B cell (primary cell): Measurements from ENCODE around the gene DPYSL3. TPM values are rescaled to one million over a fixed set of nuclear protein-coding genes. Genes with fewer than 3 reads are reported as not detected.

ENCODE experiments used
- ATAC-seq: fragments of 200-7000 bp; cut with Tn5 transposase; one replicate; pipeline ENCODE4 v1.10.0; 2021; ENCODE audit warnings: low read depth, mild to moderate bottlenecking, moderate number of reproducible peaks, moderate library complexity
- CTCF ChIA-PET: fragments of 350-600 bp; sonication (Branson Sonifier 250); formaldehyde crosslinking; loops from one replicate; lab custom pipeline; 2021; ENCODE audit warnings: antibody characterized with exemption, inconsistent platforms; lab: Charles Lee
- POLR2A ChIA-PET: fragments of 350-600 bp; sonication (Branson Sonifier 250); formaldehyde crosslinking; loops from one replicate; lab custom pipeline; 2021; ENCODE audit warnings: antibody characterized with exemption; lab: Charles Lee
- DNase-seq: peaks from one replicate; pipeline ENCODE4 v3.0.0; 2013
- H2AFZ ChIP-seq: 2 replicates; pipeline ENCODE4 v1.6.1; 2012; ENCODE audit warnings: mild to moderate bottlenecking, low read depth, low read length; ENCODE audit not compliant: insufficient read depth, poor library complexity, severe bottlenecking
- H3K27ac ChIP-seq, 2 donors: 1 replicate in 1 of 2; 2 replicates in 1 of 2; pipeline ENCODE4 v1.5.1; 2012 to 2013; ENCODE audit warnings: low read length in 2 of 2, mild to moderate bottlenecking in 2 of 2, moderate library complexity in 1 of 2
- H3K27me3 ChIP-seq, 4 experiments: fragments of 200-600 bp in 1 of 4; sonication (generic) in 1 of 4; replicated peaks in 1 of 4; 1 replicate in 2 of 4; 2 replicates in 2 of 4; pipeline versions ENCODE4 v1.6.1 to v1.7.0; 2013 to 2016; ENCODE audit warnings: low read length in 3 of 4, mild to moderate bottlenecking in 2 of 4, mixed read lengths in 1 of 4, moderate library complexity in 1 of 4; ENCODE audit not compliant: insufficient read depth in 4 of 4, control insufficient read depth in 3 of 4; ENCODE audit errors: control extremely low read depth in 1 of 4
- H3K36me3 ChIP-seq, 2 experiments: replicated peaks in 1 of 2; 1 replicate in 1 of 2; 2 replicates in 1 of 2; pipeline versions ENCODE4 v1.6.1 to v1.7.1; 2013; ENCODE audit warnings: low read length in 1 of 2; ENCODE audit not compliant: insufficient read depth in 2 of 2, control insufficient read depth in 1 of 2; ENCODE audit errors: control extremely low read depth in 1 of 2, extremely low read depth in 1 of 2
- H3K4me1 ChIP-seq, 2 donors: fragments of 200-600 bp in 1 of 2; sonication (generic) in 1 of 2; 1 replicate in 1 of 2; 2 replicates in 1 of 2; pipeline versions ENCODE4 v1.5.1 to v1.6.1; 2013 to 2017; ENCODE audit warnings: low read length in 2 of 2; ENCODE audit not compliant: control insufficient read depth in 2 of 2, insufficient read depth in 2 of 2
- H3K4me2 ChIP-seq: replicated peaks from 2 replicates; pipeline ENCODE3; 2012; ENCODE audit warnings: mild to moderate bottlenecking, low read depth, low read length; ENCODE audit not compliant: poor library complexity, severe bottlenecking
- H3K4me3 ChIP-seq, 5 experiments: fragments of 200-600 bp in 1 of 5; sonication (generic) in 1 of 5; 1 replicate in 3 of 5; 2 replicates in 2 of 5; pipeline versions ENCODE4 v1.5.1 to v1.7.0; 2011 to 2016; ENCODE audit warnings: low read length in 4 of 5, mild to moderate bottlenecking in 4 of 5, low read depth in 2 of 5, control low read depth in 1 of 5, moderate library complexity in 1 of 5; ENCODE audit not compliant: insufficient read depth in 1 of 5; ENCODE audit errors: control extremely low read depth in 1 of 5, extremely low read depth in 1 of 5
- H3K79me2 ChIP-seq: fragments of 200-600 bp; sonication (generic); one replicate; pipeline ENCODE4 v1.6.0; 2016; ENCODE audit warnings: low read length; ENCODE audit not compliant: control insufficient read depth, insufficient read depth
- H3K9ac ChIP-seq: fragments of 200-600 bp; sonication (generic); 2 replicates; pipeline ENCODE4 v1.6.1; 2017; ENCODE audit warnings: mild to moderate bottlenecking, low read length, moderate library complexity
- H3K9me3 ChIP-seq, 3 donors: one replicate each; pipeline versions ENCODE4 v1.6.1 to v1.7.1; 2013; ENCODE audit warnings: low read length in 2 of 3; ENCODE audit not compliant: control insufficient read depth in 2 of 3, insufficient read depth in 1 of 3; ENCODE audit errors: control extremely low read depth in 1 of 3
- H4K20me1 ChIP-seq: 2 replicates; pipeline ENCODE4 v1.6.0; 2012; ENCODE audit warnings: mild to moderate bottlenecking, low read length; ENCODE audit not compliant: insufficient read depth, control insufficient read depth, poor library complexity, severe bottlenecking
- H3K27ac Mint-ChIP-seq: one replicate; pipeline ENCODE4 v1.8.0; 2021; ENCODE audit warnings: mixed read lengths
- H3K27me3 Mint-ChIP-seq: one replicate; pipeline ENCODE4 v1.8.0; 2021; ENCODE audit warnings: mixed read lengths
- H3K4me1 Mint-ChIP-seq: one replicate; pipeline ENCODE4 v1.8.0; 2021; ENCODE audit warnings: mixed read lengths
- H3K4me3 Mint-ChIP-seq: one replicate; pipeline ENCODE4 v1.8.0; 2021; ENCODE audit warnings: mixed read lengths
- H3K9me3 Mint-ChIP-seq: one replicate; pipeline ENCODE4 v1.8.0; 2022; ENCODE audit warnings: mixed read lengths; ENCODE audit not compliant: insufficient read depth
- CTCF ChIP-seq: fragments of 200-600 bp; IDR thresholded peaks from one replicate; pipeline ENCODE4 v1.8.0; 2022; ENCODE audit warnings: antibody characterized with exemption, mild to moderate bottlenecking
- EZH2 ChIP-seq: IDR thresholded peaks from 2 replicates; pipeline ENCODE4 v1.6.1; 2012; ENCODE audit warnings: borderline replicate concordance, low read depth, mild to moderate bottlenecking, moderate library complexity, low read length; ENCODE audit not compliant: insufficient read depth, poor library complexity, severe bottlenecking
- WGBS: methylation state at CpG from one replicate; pipeline ENCODE4 v1.1.5; 2013; ENCODE audit warnings: missing lambda C conversion rate; ENCODE audit not compliant: insufficient coverage; 5-methylcytosine and 5-hydroxymethylcytosine counted together
- intact Hi-C: fragments of 100-400 bp; cut with micrococcal nuclease; formaldehyde crosslinking; loops from one replicate; pipeline ENCODE4 v1.10.0; 2022
- polyA plus RNA-seq: library from polyadenylated mRNA; depleted of rRNA; stranded (reverse); fragments of >200 nt; gene quantifications from 2 replicates; pipeline ENCODE4 v1.2.3, GENCODE V29; 2012
- total RNA-seq, 2 donors: library from RNA; stranded (reverse); fragments of 120-200 nt in 1 of 2; gene quantifications; 1 replicate in 1 of 2; 2 replicates in 1 of 2; pipeline versions ENCODE4 v1.2.3 to v1.2.4, GENCODE V29; 2013 to 2022

Gene DPYSL3
- total and polyA plus RNA-seq, 2 donors (not counting 1 experiment from before 2014, with no cell fraction given), result not detected

GRCh38 chr5:147485814-147486213 lies 24.1 kb downstream of the DPYSL3 start:
- TF ChIP-seq CTCF, result no peak
- no peak for TF ChIP-seq EZH2
- H3K4me1 ChIP-seq, result no peaks in the 10 kb centered on the region
- Mint-ChIP-seq H3K4me1 (no peaks in the 10 kb centered on the region), H3K4me3 (no peak overlapping the region), H3K27me3 (peaks cover 15% of the 10 kb centered on the region), H3K27ac (no peak overlapping the region), H3K9me3 (no peaks in the 10 kb centered on the region)
- H3K9me3 ChIP-seq, result no peaks in the 10 kb centered on the region
- H3K27ac ChIP-seq, result no peak overlapping the region
- no peaks in the 10 kb centered on the region for H3K27me3 ChIP-seq
- intact Hi-C loops, result no loop called here
- H3K36me3 ChIP-seq, result no peaks in the 10 kb centered on the region
- WGBS, result no CpG with 5 or more reads among the region's 2 CpGs
- ChIA-PET POLR2A (no interaction called here), CTCF (no interaction called here)
- no peak overlapping the region for H2AFZ ChIP-seq
- H3K79me2 ChIP-seq, result no peaks in the 10 kb centered on the region
- H3K4me3 ChIP-seq, result no peak overlapping the region
- H3K4me2 ChIP-seq, result no peak overlapping the region
- no peak overlapping the region for H3K9ac ChIP-seq
- no peak for DNase-seq
- no peaks in the 10 kb centered on the region for H4K20me1 ChIP-seq
- no peak for ATAC-seq

- H3K9me3 ChIP-seq, result no peaks in the 10 kb centered on the region
- ATAC-seq (no peak), DNase-seq (no peak)
- no peaks in the 10 kb centered on the region for H3K27me3 ChIP-seq
- Mint-ChIP-seq H3K27ac (no peak overlapping the region), H3K4me1 (no peaks in the 10 kb centered on the region), H3K27me3 (peaks cover 11% of the 10 kb centered on the region), H3K9me3 (no peaks in the 10 kb centered on the region), H3K4me3 (no peak overlapping the region)
- no peak overlapping the region for H3K4me2 ChIP-seq
- H3K36me3 ChIP-seq, result no peaks in the 10 kb centered on the region
- H3K4me3 ChIP-seq, result no peak overlapping the region
- H4K20me1 ChIP-seq, result no peaks in the 10 kb centered on the region
- POLR2A ChIA-PET, result no interaction called here
- WGBS, result no CpG with 5 or more reads among the region's 6 CpGs
- H3K27ac ChIP-seq, result no peak overlapping the region
- CTCF ChIA-PET, result no interaction called here
- H3K79me2 ChIP-seq, result no peaks in the 10 kb centered on the region
- no peak overlapping the region for H2AFZ ChIP-seq
- intact Hi-C loops, result no loop called here
- TF ChIP-seq EZH2, result no peak
- no peak for TF ChIP-seq CTCF
- H3K9ac ChIP-seq, result no peak overlapping the region
- no peaks in the 10 kb centered on the region for H3K4me1 ChIP-seq
Measured at GRCh38 chr5:147485046-147485445, 24.8 kb downstream of the DPYSL3 start.
